HEK293 (cell line): ENCODE data around the gene STX3.

Source experiments
- CTCF ChIA-PET: fragments of 350-600 bp; formaldehyde crosslinking; extraction: SDS; loops from one replicate; lab custom pipeline; 2021; ENCODE audit warnings: antibody characterized with exemption; lab: Yijun Ruan, JAX
- POLR2A ChIA-PET: fragments of 300-600 bp; formaldehyde crosslinking; extraction: SDS; loops from one replicate; lab custom pipeline; 2020; ENCODE audit warnings: antibody characterized with exemption, inconsistent platforms; lab: Yijun Ruan, JAX
- H3K27ac ChIP-seq: fragments of 200-500 bp; sonication (Bioruptor generic); 2 replicates; pipeline ENCODE4 v1.5.1; 2014; ENCODE audit warnings: low read depth, low read length, control low read depth, inconsistent platforms; ENCODE audit errors: extremely low read depth
- H3K36me3 ChIP-seq, 2 experiments: fragments of 200-500 bp in 1 of 2; sonication (Bioruptor generic) in 1 of 2; 1 replicate in 1 of 2; 2 replicates in 1 of 2; pipeline ENCODE4 v1.5.1; 2014 to 2017; ENCODE audit warnings: inconsistent platforms in 2 of 2, low read length in 2 of 2; ENCODE audit not compliant: control insufficient read depth in 2 of 2, insufficient read depth in 1 of 2
- H3K4me1 ChIP-seq: fragments of 200-500 bp; sonication (Bioruptor generic); 2 replicates; pipeline ENCODE4 v1.5.1; 2014; ENCODE audit warnings: mild to moderate bottlenecking, low read length, inconsistent platforms; ENCODE audit not compliant: control insufficient read depth, insufficient read depth
- H3K4me3 ChIP-seq: 2 replicates; pipeline ENCODE4 v1.5.1; 2011; ENCODE audit warnings: low read depth, mild to moderate bottlenecking, control low read depth, low read length, moderate library complexity
- H3K9me3 ChIP-seq: fragments of 200-500 bp; sonication (Bioruptor generic); 2 replicates; pipeline ENCODE4 v1.5.1; 2014; ENCODE audit warnings: low read depth, low read length, inconsistent platforms; ENCODE audit not compliant: control insufficient read depth, insufficient read depth
- GFI1B ChIP-seq: fragments of 450-650 bp; formaldehyde crosslinking; IDR thresholded peaks from 2 replicates; pipeline ENCODE4 v1.5.1; 2016; ENCODE audit warnings: missing biosample characterization, missing genetic modification characterization
- PRDM1 ChIP-seq: fragments of 450-650 bp; formaldehyde crosslinking; IDR thresholded peaks from 2 replicates; pipeline ENCODE4; 2016; ENCODE audit warnings: missing biosample characterization, missing genetic modification characterization
- RBAK ChIP-seq: fragments of 450-650 bp; formaldehyde crosslinking; IDR thresholded peaks from 2 replicates; pipeline ENCODE4 v1.5.1; 2016; ENCODE audit warnings: missing biosample characterization, missing genetic modification characterization
- SP3 ChIP-seq: fragments of 450-650 bp; formaldehyde crosslinking; IDR thresholded peaks from 2 replicates; pipeline ENCODE4 v1.5.1; 2016; ENCODE audit warnings: missing biosample characterization, missing genetic modification characterization
- ZNF10 ChIP-seq: fragments of 450-650 bp; formaldehyde crosslinking; IDR thresholded peaks from 2 replicates; pipeline ENCODE4 v1.5.1; 2017; ENCODE audit warnings: missing biosample characterization, missing genetic modification characterization
- ZNF2 ChIP-seq: fragments of 450-650 bp; formaldehyde crosslinking; IDR thresholded peaks from 2 replicates; pipeline ENCODE4 v1.5.1; 2016; ENCODE audit warnings: missing biosample characterization, missing genetic modification characterization
- ZNF221 ChIP-seq: fragments of 450-650 bp; formaldehyde crosslinking; IDR thresholded peaks from 2 replicates; pipeline ENCODE4 v1.5.1; 2017; ENCODE audit warnings: missing biosample characterization, missing genetic modification characterization, borderline replicate concordance
- ZNF366 ChIP-seq: fragments of 450-650 bp; formaldehyde crosslinking; conservative IDR thresholded peaks from 2 replicates; pipeline ENCODE4 v1.5.1; 2016; ENCODE audit warnings: missing biosample characterization, missing genetic modification characterization
- ZNF37A ChIP-seq: fragments of 450-650 bp; IDR thresholded peaks from 2 replicates; pipeline ENCODE4 v1.5.1; 2018; ENCODE audit warnings: missing biosample characterization, missing genetic modification characterization
- ZNF513 ChIP-seq: fragments of 450-650 bp; IDR thresholded peaks from 2 replicates; pipeline ENCODE4 v1.5.1; 2018; ENCODE audit warnings: missing biosample characterization, missing genetic modification characterization
- ZNF529 ChIP-seq: fragments of 450-650 bp; formaldehyde crosslinking; IDR thresholded peaks from 2 replicates; pipeline ENCODE4 v1.5.1; 2017; ENCODE audit warnings: missing genetic modification characterization, missing biosample characterization; ENCODE audit not compliant: insufficient replicate concordance
- ZNF654 ChIP-seq: fragments of 450-650 bp; formaldehyde crosslinking; IDR thresholded peaks from 2 replicates; pipeline ENCODE4 v1.5.1; 2016; ENCODE audit warnings: low read depth, missing biosample characterization, missing genetic modification characterization
- TF ChIP-seq, protein P1 (sequence below): fragments of 450-650 bp; formaldehyde crosslinking; IDR thresholded peaks from 2 replicates; pipeline ENCODE4 v1.5.1; 2016; ENCODE audit warnings: missing biosample characterization, missing genetic modification characterization
- TF ChIP-seq, protein P2 (sequence below): fragments of 450-650 bp; formaldehyde crosslinking; IDR thresholded peaks from 2 replicates; pipeline ENCODE4 v1.5.1; 2016; ENCODE audit warnings: missing biosample characterization, missing genetic modification characterization
- TF ChIP-seq, protein P3 (sequence below): fragments of 450-650 bp; formaldehyde crosslinking; IDR thresholded peaks from 2 replicates; pipeline ENCODE4 v1.5.1; 2017; ENCODE audit warnings: missing biosample characterization, missing genetic modification characterization
- TF ChIP-seq, protein P4 (sequence below): fragments of 450-650 bp; formaldehyde crosslinking; IDR thresholded peaks from 2 replicates; pipeline ENCODE4 v1.5.1; 2016; ENCODE audit warnings: missing biosample characterization, missing genetic modification characterization

STX3 gene

DNA sequence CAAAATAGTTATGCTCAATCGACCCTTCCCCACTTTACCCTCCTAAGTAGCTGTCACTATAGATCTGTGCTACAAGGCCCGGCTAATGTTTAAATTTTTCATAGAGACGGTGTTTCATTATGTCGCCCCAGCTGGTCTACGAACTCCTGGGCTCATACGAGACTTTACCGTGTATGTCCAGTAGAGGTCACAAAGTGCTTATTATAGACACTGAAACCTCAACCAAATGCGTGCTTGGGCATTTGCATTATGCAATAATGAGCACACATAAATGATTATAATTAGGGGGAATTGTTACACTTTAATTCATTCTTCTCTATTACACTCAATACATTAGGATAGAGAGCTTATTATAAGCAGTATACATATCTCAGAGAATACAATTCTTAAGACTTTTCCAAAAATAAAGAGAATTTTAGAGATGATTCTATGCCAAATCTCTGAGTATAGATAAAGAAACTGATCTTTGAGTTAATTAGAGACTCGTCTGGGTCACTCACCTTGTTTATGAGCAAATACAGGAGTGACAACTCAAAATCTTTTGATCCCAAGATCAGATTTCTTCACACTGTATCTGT lies 67.9 kb downstream of the STX3 start:
- ChIA-PET POLR2A (no interaction called here), CTCF (interaction anchor here (0.6 to 1.6 kb wide), 14 partner anchors 11 to 523 kb away, joined by 3 to 28 read pairs (median 3); no protein-coding TSS in a partner anchor)
- H3K9me3 ChIP-seq: no peaks in the 10 kb centered on the region
- no peaks in the 10 kb centered on the region for H3K36me3 ChIP-seq
- no peak overlapping the region for H3K27ac ChIP-seq
- TF ChIP-seq ZNF654 (peak; percentile 52), SP3 (tag by site-specific recombination) (no peak)
- TF ChIP-seq, protein P1, sequence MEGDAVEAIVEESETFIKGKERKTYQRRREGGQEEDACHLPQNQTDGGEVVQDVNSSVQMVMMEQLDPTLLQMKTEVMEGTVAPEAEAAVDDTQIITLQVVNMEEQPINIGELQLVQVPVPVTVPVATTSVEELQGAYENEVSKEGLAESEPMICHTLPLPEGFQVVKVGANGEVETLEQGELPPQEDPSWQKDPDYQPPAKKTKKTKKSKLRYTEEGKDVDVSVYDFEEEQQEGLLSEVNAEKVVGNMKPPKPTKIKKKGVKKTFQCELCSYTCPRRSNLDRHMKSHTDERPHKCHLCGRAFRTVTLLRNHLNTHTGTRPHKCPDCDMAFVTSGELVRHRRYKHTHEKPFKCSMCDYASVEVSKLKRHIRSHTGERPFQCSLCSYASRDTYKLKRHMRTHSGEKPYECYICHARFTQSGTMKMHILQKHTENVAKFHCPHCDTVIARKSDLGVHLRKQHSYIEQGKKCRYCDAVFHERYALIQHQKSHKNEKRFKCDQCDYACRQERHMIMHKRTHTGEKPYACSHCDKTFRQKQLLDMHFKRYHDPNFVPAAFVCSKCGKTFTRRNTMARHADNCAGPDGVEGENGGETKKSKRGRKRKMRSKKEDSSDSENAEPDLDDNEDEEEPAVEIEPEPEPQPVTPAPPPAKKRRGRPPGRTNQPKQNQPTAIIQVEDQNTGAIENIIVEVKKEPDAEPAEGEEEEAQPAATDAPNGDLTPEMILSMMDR (tag by site-specific recombination): peak; percentile 20; the same call in 1 of the 2 replicates
- no peak overlapping the region for H3K4me3 ChIP-seq
- no peaks in the 10 kb centered on the region for H3K4me1 ChIP-seq

DNA sequence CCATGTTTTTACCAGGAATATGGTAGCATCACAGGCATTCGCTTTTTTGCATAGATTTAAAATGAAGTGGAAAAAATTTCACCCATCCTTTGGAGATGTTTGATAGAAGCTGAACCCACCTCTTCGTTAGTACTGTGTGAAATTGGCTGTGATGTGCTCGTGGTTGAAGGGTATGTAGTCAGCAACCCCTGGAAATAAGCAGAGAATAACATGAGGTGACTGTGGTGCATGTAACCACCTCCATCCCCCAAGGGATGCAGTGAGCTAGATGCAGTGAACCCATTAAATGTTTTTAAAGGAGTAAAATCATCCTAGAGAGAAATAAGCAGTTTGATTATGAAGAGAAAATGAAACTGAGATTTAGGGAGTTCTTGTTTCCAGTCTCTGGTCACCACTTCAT lies 74.2 kb downstream of the STX3 start:
- H3K9me3 ChIP-seq: no peaks in the 10 kb centered on the region
- no peak overlapping the region for H3K4me3 ChIP-seq
- no peaks in the 10 kb centered on the region for H3K36me3 ChIP-seq
- POLR2A ChIA-PET: no interaction called here
- H3K27ac ChIP-seq: no peak overlapping the region
- H3K4me1 ChIP-seq: no peaks in the 10 kb centered on the region
- CTCF ChIA-PET: no interaction called here
- TF ChIP-seq GFI1B (tag by site-specific recombination): no peak
- no peak for TF ChIP-seq SP3 (tag by site-specific recombination)
- no peak for TF ChIP-seq ZNF221 (tag by site-specific recombination)
- TF ChIP-seq RBAK (tag by site-specific recombination): no peak
- no peak for TF ChIP-seq ZNF2 (tag by site-specific recombination)
- TF ChIP-seq, protein P2, sequence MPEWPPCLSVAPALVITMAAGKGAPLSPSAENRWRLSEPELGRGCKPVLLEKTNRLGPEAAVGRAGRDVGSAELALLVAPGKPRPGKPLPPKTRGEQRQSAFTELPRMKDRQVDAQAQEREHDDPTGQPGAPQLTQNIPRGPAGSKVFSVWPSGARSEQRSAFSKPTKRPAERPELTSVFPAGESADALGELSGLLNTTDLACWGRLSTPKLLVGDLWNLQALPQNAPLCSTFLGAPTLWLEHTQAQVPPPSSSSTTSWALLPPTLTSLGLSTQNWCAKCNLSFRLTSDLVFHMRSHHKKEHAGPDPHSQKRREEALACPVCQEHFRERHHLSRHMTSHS: no peak
- TF ChIP-seq, protein P3, sequence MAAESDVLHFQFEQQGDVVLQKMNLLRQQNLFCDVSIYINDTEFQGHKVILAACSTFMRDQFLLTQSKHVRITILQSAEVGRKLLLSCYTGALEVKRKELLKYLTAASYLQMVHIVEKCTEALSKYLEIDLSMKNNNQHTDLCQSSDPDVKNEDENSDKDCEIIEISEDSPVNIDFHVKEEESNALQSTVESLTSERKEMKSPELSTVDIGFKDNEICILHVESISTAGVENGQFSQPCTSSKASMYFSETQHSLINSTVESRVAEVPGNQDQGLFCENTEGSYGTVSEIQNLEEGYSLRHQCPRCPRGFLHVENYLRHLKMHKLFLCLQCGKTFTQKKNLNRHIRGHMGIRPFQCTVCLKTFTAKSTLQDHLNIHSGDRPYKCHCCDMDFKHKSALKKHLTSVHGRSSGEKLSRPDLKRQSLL (tag by site-specific recombination): no peak
- TF ChIP-seq, protein P4, sequence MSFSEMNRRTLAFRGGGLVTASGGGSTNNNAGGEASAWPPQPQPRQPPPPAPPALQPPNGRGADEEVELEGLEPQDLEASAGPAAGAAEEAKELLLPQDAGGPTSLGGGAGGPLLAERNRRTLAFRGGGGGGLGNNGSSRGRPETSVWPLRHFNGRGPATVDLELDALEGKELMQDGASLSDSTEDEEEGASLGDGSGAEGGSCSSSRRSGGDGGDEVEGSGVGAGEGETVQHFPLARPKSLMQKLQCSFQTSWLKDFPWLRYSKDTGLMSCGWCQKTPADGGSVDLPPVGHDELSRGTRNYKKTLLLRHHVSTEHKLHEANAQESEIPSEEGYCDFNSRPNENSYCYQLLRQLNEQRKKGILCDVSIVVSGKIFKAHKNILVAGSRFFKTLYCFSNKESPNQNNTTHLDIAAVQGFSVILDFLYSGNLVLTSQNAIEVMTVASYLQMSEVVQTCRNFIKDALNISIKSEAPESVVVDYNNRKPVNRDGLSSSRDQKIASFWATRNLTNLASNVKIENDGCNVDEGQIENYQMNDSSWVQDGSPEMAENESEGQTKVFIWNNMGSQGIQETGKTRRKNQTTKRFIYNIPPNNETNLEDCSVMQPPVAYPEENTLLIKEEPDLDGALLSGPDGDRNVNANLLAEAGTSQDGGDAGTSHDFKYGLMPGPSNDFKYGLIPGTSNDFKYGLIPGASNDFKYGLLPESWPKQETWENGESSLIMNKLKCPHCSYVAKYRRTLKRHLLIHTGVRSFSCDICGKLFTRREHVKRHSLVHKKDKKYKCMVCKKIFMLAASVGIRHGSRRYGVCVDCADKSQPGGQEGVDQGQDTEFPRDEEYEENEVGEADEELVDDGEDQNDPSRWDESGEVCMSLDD: no peak
- no peak for TF ChIP-seq ZNF366 (tag by site-specific recombination)
- TF ChIP-seq PRDM1 (tag by site-specific recombination): no peak
- no peak for TF ChIP-seq ZNF529 (tag by site-specific recombination)
- no peak for TF ChIP-seq ZNF513 (tag by site-specific recombination)
- no peak for TF ChIP-seq ZNF10 (tag by site-specific recombination)
- TF ChIP-seq ZNF37A (tag by site-specific recombination): no peak
